B cell (primary cell): Measurements from ENCODE around the gene PSEN1. TPM values are rescaled to one million over a fixed set of nuclear protein-coding genes. Genes with fewer than 3 reads are reported as not detected.

Experiments
- ATAC-seq: fragments of 200-7000 bp; cut with Tn5 transposase; one replicate; pipeline ENCODE4 v1.10.0; 2021; ENCODE audit warnings: low read depth, mild to moderate bottlenecking, moderate number of reproducible peaks, moderate library complexity
- CTCF ChIA-PET: fragments of 350-600 bp; sonication (Branson Sonifier 250); formaldehyde crosslinking; loops from one replicate; lab custom pipeline; 2021; ENCODE audit warnings: antibody characterized with exemption, inconsistent platforms; lab: Charles Lee
- POLR2A ChIA-PET: fragments of 350-600 bp; sonication (Branson Sonifier 250); formaldehyde crosslinking; loops from one replicate; lab custom pipeline; 2021; ENCODE audit warnings: antibody characterized with exemption; lab: Charles Lee
- DNase-seq: peaks from one replicate; pipeline ENCODE4 v3.0.0; 2013
- H2AFZ ChIP-seq: 2 replicates; pipeline ENCODE4 v1.6.1; 2012; ENCODE audit warnings: mild to moderate bottlenecking, low read depth, low read length; ENCODE audit not compliant: insufficient read depth, poor library complexity, severe bottlenecking
- H3K27ac ChIP-seq, 2 donors: 1 replicate in 1 of 2; 2 replicates in 1 of 2; pipeline ENCODE4 v1.5.1; 2012 to 2013; ENCODE audit warnings: low read length in 2 of 2, mild to moderate bottlenecking in 2 of 2, moderate library complexity in 1 of 2
- H3K27me3 ChIP-seq, 4 experiments: fragments of 200-600 bp in 1 of 4; sonication (generic) in 1 of 4; replicated peaks in 1 of 4; 1 replicate in 2 of 4; 2 replicates in 2 of 4; pipeline versions ENCODE4 v1.6.1 to v1.7.0; 2013 to 2016; ENCODE audit warnings: low read length in 3 of 4, mild to moderate bottlenecking in 2 of 4, mixed read lengths in 1 of 4, moderate library complexity in 1 of 4; ENCODE audit not compliant: insufficient read depth in 4 of 4, control insufficient read depth in 3 of 4; ENCODE audit errors: control extremely low read depth in 1 of 4
- H3K36me3 ChIP-seq, 2 experiments: replicated peaks in 1 of 2; 1 replicate in 1 of 2; 2 replicates in 1 of 2; pipeline versions ENCODE4 v1.6.1 to v1.7.1; 2013; ENCODE audit warnings: low read length in 1 of 2; ENCODE audit not compliant: insufficient read depth in 2 of 2, control insufficient read depth in 1 of 2; ENCODE audit errors: control extremely low read depth in 1 of 2, extremely low read depth in 1 of 2
- H3K4me1 ChIP-seq, 2 donors: fragments of 200-600 bp in 1 of 2; sonication (generic) in 1 of 2; 1 replicate in 1 of 2; 2 replicates in 1 of 2; pipeline versions ENCODE4 v1.5.1 to v1.6.1; 2013 to 2017; ENCODE audit warnings: low read length in 2 of 2; ENCODE audit not compliant: control insufficient read depth in 2 of 2, insufficient read depth in 2 of 2
- H3K4me2 ChIP-seq: replicated peaks from 2 replicates; pipeline ENCODE3; 2012; ENCODE audit warnings: mild to moderate bottlenecking, low read depth, low read length; ENCODE audit not compliant: poor library complexity, severe bottlenecking
- H3K4me3 ChIP-seq, 5 experiments: fragments of 200-600 bp in 1 of 5; sonication (generic) in 1 of 5; 1 replicate in 3 of 5; 2 replicates in 2 of 5; pipeline versions ENCODE4 v1.5.1 to v1.7.0; 2011 to 2016; ENCODE audit warnings: low read length in 4 of 5, mild to moderate bottlenecking in 4 of 5, low read depth in 2 of 5, control low read depth in 1 of 5, moderate library complexity in 1 of 5; ENCODE audit not compliant: insufficient read depth in 1 of 5; ENCODE audit errors: control extremely low read depth in 1 of 5, extremely low read depth in 1 of 5
- H3K79me2 ChIP-seq: fragments of 200-600 bp; sonication (generic); one replicate; pipeline ENCODE4 v1.6.0; 2016; ENCODE audit warnings: low read length; ENCODE audit not compliant: control insufficient read depth, insufficient read depth
- H3K9ac ChIP-seq: fragments of 200-600 bp; sonication (generic); 2 replicates; pipeline ENCODE4 v1.6.1; 2017; ENCODE audit warnings: mild to moderate bottlenecking, low read length, moderate library complexity
- H3K9me3 ChIP-seq, 3 donors: one replicate each; pipeline versions ENCODE4 v1.6.1 to v1.7.1; 2013; ENCODE audit warnings: low read length in 2 of 3; ENCODE audit not compliant: control insufficient read depth in 2 of 3, insufficient read depth in 1 of 3; ENCODE audit errors: control extremely low read depth in 1 of 3
- H4K20me1 ChIP-seq: 2 replicates; pipeline ENCODE4 v1.6.0; 2012; ENCODE audit warnings: mild to moderate bottlenecking, low read length; ENCODE audit not compliant: insufficient read depth, control insufficient read depth, poor library complexity, severe bottlenecking
- H3K27ac Mint-ChIP-seq: one replicate; pipeline ENCODE4 v1.8.0; 2021; ENCODE audit warnings: mixed read lengths
- H3K27me3 Mint-ChIP-seq: one replicate; pipeline ENCODE4 v1.8.0; 2021; ENCODE audit warnings: mixed read lengths
- H3K4me1 Mint-ChIP-seq: one replicate; pipeline ENCODE4 v1.8.0; 2021; ENCODE audit warnings: mixed read lengths
- H3K4me3 Mint-ChIP-seq: one replicate; pipeline ENCODE4 v1.8.0; 2021; ENCODE audit warnings: mixed read lengths
- H3K9me3 Mint-ChIP-seq: one replicate; pipeline ENCODE4 v1.8.0; 2022; ENCODE audit warnings: mixed read lengths; ENCODE audit not compliant: insufficient read depth
- CTCF ChIP-seq: fragments of 200-600 bp; IDR thresholded peaks from one replicate; pipeline ENCODE4 v1.8.0; 2022; ENCODE audit warnings: antibody characterized with exemption, mild to moderate bottlenecking
- EZH2 ChIP-seq: IDR thresholded peaks from 2 replicates; pipeline ENCODE4 v1.6.1; 2012; ENCODE audit warnings: borderline replicate concordance, low read depth, mild to moderate bottlenecking, moderate library complexity, low read length; ENCODE audit not compliant: insufficient read depth, poor library complexity, severe bottlenecking
- WGBS: methylation state at CpG from one replicate; pipeline ENCODE4 v1.1.5; 2013; ENCODE audit warnings: missing lambda C conversion rate; ENCODE audit not compliant: insufficient coverage; 5-methylcytosine and 5-hydroxymethylcytosine counted together
- intact Hi-C: fragments of 100-400 bp; cut with micrococcal nuclease; formaldehyde crosslinking; loops from one replicate; pipeline ENCODE4 v1.10.0; 2022
- polyA plus RNA-seq: library from polyadenylated mRNA; depleted of rRNA; stranded (reverse); fragments of >200 nt; gene quantifications from 2 replicates; pipeline ENCODE4 v1.2.3, GENCODE V29; 2012
- total RNA-seq, 2 donors: library from RNA; stranded (reverse); fragments of 120-200 nt in 1 of 2; gene quantifications; 1 replicate in 1 of 2; 2 replicates in 1 of 2; pipeline versions ENCODE4 v1.2.3 to v1.2.4, GENCODE V29; 2013 to 2022

The PSEN1 gene
- total and polyA plus RNA-seq, 2 donors (not counting 1 experiment from before 2014, with no cell fraction given), result 10.2 to 75.9 TPM

- H2AFZ ChIP-seq, result no peak overlapping the region
- 94% methylated on average over 3 of the region's 5 CpGs for WGBS
- Mint-ChIP-seq H3K9me3 (no peaks in the 10 kb centered on the region), H3K4me1 (peaks cover 16% of the 10 kb centered on the region), H3K27me3 (no peaks in the 10 kb centered on the region), H3K4me3 (no peak overlapping the region), H3K27ac (no peak overlapping the region)
- ATAC-seq (no peak), DNase-seq (no peak)
- intact Hi-C loops, result no loop called here
- ChIA-PET CTCF (no interaction called here), POLR2A (no interaction called here)
- peaks cover 11 to 64% of the 10 kb centered on the region in 2 experiments for H3K36me3 ChIP-seq
- no peaks in the 10 kb centered on the region for H3K9me3 ChIP-seq
- TF ChIP-seq EZH2 (no peak), CTCF (no peak)
- H3K9ac ChIP-seq, result no peak overlapping the region
- H3K27ac ChIP-seq, result no peak overlapping the region
- peaks cover 3 to 5% of the 10 kb centered on the region in 2 donors for H3K4me1 ChIP-seq
- H4K20me1 ChIP-seq, result no peaks in the 10 kb centered on the region
- no peak overlapping the region for H3K4me2 ChIP-seq
- H3K27me3 ChIP-seq, result no peaks in the 10 kb centered on the region
- H3K4me3 ChIP-seq, result no peak overlapping the region
- no peaks in the 10 kb centered on the region for H3K79me2 ChIP-seq
These were observed 84.3 kb downstream of the PSEN1 start for GRCh38 chr14:73220634-73221033.

GRCh38 chr14:73221945-73222344 lies 85.6 kb downstream of the PSEN1 start:
- intact Hi-C loops, result no loop called here
- H3K9ac ChIP-seq, result no peak overlapping the region
- no peak for TF ChIP-seq CTCF
- TF ChIP-seq EZH2, result no peak
- no peak overlapping the region for H3K4me2 ChIP-seq
- no peak overlapping the region for H3K27ac Mint-ChIP-seq
- CTCF ChIA-PET, result no interaction called here
- POLR2A ChIA-PET, result no interaction called here
- no peak overlapping the region for H3K4me3 Mint-ChIP-seq
- H2AFZ ChIP-seq, result no peak overlapping the region
- no peaks in the 10 kb centered on the region for H3K79me2 ChIP-seq
- DNase-seq (no peak), ATAC-seq (no peak)
- no peaks in the 10 kb centered on the region for H3K9me3 Mint-ChIP-seq
- H3K4me1 ChIP-seq, result peaks cover 3 to 5% of the 10 kb centered on the region in 2 donors
- peaks cover 8 to 57% of the 10 kb centered on the region in 2 experiments for H3K36me3 ChIP-seq
- no CpG with 5 or more reads among the region's 2 CpGs for WGBS
- H3K4me1 Mint-ChIP-seq, result peaks cover 16% of the 10 kb centered on the region
- no peaks in the 10 kb centered on the region for H3K9me3 ChIP-seq
- H3K27me3 ChIP-seq, result no peaks in the 10 kb centered on the region
- H3K4me3 ChIP-seq, result no peak overlapping the region
- H4K20me1 ChIP-seq, result no peaks in the 10 kb centered on the region
- H3K27ac ChIP-seq, result no peak overlapping the region
- H3K27me3 Mint-ChIP-seq, result no peaks in the 10 kb centered on the region
